Breast epithelium (tissue), 4 donors: ENCODE results near the gene GSTP1. TPM values are rescaled to one million over a fixed set of nuclear protein-coding genes. Genes with fewer than 3 reads are reported as not detected.
"Not testable (repeated sequence)": the region's sequence is repeated elsewhere in the genome, so short reads cannot be mapped to it uniquely, and the experiment has no call there.

Source experiments
- DNase-seq, 2 donors: peaks; one replicate each; pipeline ENCODE4 v3.0.0-alpha.2; 2019; ENCODE audit warnings: low spot score in 2 of 2
- H3K27ac ChIP-seq, 2 donors: fragments of 200-600 bp; sonication (generic) in 1 of 2; one replicate each; pipeline ENCODE4 v1.5.1; 2016 to 2019; ENCODE audit warnings: mild to moderate bottlenecking in 1 of 2
- H3K27me3 ChIP-seq, 2 donors: fragments of 200-600 bp; sonication (generic) in 1 of 2; one replicate each; pipeline versions ENCODE4 v1.5.1 to v1.6.0; 2017 to 2019; ENCODE audit warnings: control low read depth in 1 of 2, mild to moderate bottlenecking in 1 of 2
- H3K36me3 ChIP-seq: fragments of 200-600 bp; one replicate; pipeline ENCODE4 v1.5.1; 2019
- H3K4me1 ChIP-seq, 2 donors: fragments of 200-600 bp; sonication (generic); one replicate each; pipeline ENCODE4 v1.5.1; 2016 to 2019; ENCODE audit warnings: control low read depth in 1 of 2
- H3K4me3 ChIP-seq, 3 donors: fragments of 200-600 bp; sonication (generic); 1 replicate in 2 of 3; 2 replicates in 1 of 3; pipeline ENCODE4 v1.5.1; 2016 to 2019; ENCODE audit warnings: mild to moderate bottlenecking in 3 of 3, moderate library complexity in 2 of 3
- H3K9me3 ChIP-seq, 2 donors: fragments of 200-600 bp; sonication (generic) in 1 of 2; one replicate each; pipeline ENCODE4 v1.5.1; 2016 to 2019; ENCODE audit warnings: control low read depth in 1 of 2
- CTCF ChIP-seq, 3 donors: fragments of 450-650 bp; IDR thresholded peaks; one replicate each; pipeline ENCODE4 v1.5.1; 2016 to 2017; ENCODE audit warnings: antibody characterized with exemption in 3 of 3, mild to moderate bottlenecking in 3 of 3, moderate library complexity in 3 of 3
- POLR2A ChIP-seq: fragments of 450-650 bp; IDR thresholded peaks from one replicate; pipeline ENCODE4 v1.6.1; 2016; ENCODE audit warnings: antibody characterized with exemption, mild to moderate bottlenecking, moderate library complexity
- POLR2AphosphoS5 ChIP-seq, 3 donors: sonication (generic); formaldehyde crosslinking; IDR thresholded peaks; one replicate each; pipeline ENCODE4 v1.6.1; 2017; ENCODE audit warnings: antibody characterized with exemption in 3 of 3
- intact Hi-C: fragments of 100-400 bp; cut with DNase I; formaldehyde crosslinking; loops from one replicate; pipeline ENCODE4 v1.15.1; 2023; ENCODE audit warnings: low total_unique reads
- total RNA-seq, 3 donors: library from RNA; depleted of rRNA; stranded (reverse); fragments of >200 nt; gene quantifications; one replicate each; pipeline ENCODE4 v1.1.0, GENCODE V29; 2016

GSTP1 gene
- total RNA-seq, 3 donors from 2014 or later: 552 to 1,029 (median 1,013) TPM

DNA sequence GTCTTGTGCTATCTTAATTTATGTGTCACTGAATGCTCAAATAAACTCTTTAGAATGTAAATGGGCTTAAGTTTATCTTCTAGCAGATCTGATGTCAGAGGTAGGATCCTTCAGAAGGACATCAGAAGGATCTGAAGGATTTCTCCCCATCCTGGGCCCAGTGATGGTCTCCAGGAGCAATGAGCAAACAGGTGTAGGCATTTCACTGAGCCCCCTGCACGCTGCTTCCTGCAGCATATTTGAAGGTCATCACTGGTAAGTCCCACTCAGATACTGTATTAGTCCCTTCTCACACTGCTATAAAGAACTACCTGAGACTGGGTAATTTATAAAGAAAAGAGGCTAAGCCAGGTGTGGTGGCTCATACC lies 4.5 kb downstream of the GSTP1 start:
- no peak for DNase-seq
- no peaks in the 10 kb centered on the region for H3K36me3 ChIP-seq
- no peaks in the 10 kb centered on the region for H3K27me3 ChIP-seq
- no peaks in the 10 kb centered on the region for H3K9me3 ChIP-seq
- H3K4me3 ChIP-seq: no peak overlapping the region
- no peak overlapping the region for H3K27ac ChIP-seq
- H3K4me1 ChIP-seq: no peaks in the 10 kb centered on the region
- TF ChIP-seq POLR2A (no peak), CTCF (IDR thresholded peaks at IDR 0.05) (no peak), POLR2AphosphoS5 (IDR thresholded peaks at IDR 0.05) (no peak)
- intact Hi-C loops: no loop called here

- H3K27ac ChIP-seq, H3K9me3 ChIP-seq, H3K36me3 ChIP-seq: not testable (repeated sequence)
These were observed 5.3 kb downstream of the GSTP1 start for GRCh38 chr11:67588899-67589415.

DNA sequence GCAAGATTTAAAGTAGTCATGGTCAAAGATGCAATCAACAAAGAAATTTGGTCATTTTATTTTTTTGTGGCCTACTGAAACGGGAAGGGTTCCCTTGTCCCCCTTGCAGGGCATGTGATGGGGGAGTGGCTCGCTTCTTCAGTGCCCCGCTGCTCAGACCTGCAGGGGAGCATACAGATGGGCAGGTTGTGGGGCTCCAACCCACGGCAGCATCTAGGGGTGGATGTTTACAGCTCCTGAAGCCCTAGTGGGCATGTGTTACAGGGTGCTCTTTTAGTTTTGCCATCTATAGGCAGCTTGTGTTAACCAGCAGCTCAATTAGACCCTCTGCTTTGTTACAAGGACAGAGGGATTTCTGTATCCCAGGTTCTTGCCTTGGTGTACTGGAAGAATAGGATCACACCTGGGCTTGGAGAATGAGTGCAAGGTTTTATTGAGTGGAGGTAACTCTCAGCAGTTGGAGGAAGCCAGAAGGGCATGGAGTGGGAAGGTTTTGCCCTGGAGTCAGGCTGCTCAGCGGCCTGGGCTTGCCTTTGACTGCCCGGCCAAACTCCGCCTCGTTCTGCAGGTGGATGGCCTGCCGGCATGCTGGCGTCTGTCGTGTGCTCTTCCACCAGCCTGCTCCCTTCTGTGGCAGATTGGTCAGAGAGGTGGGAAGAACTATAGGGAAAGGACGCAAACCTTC lies 9.4 kb downstream of the GSTP1 start:
- intact Hi-C loops: no loop called here
- Histone ChIP-seq H3K9me3 (no peaks in the 10 kb centered on the region), H3K27me3 (no peaks in the 10 kb centered on the region), H3K4me3 (no peak overlapping the region), H3K27ac (no peak overlapping the region), H3K4me1 (no peaks in the 10 kb centered on the region), H3K36me3 (no peaks in the 10 kb centered on the region)
- no peak for DNase-seq
- TF ChIP-seq POLR2AphosphoS5 (IDR thresholded peaks at IDR 0.05): no peak
- TF ChIP-seq POLR2A: no peak
- TF ChIP-seq CTCF (IDR thresholded peaks at IDR 0.05): no peak

More at GRCh38 chr11:67588899-67589415, 5.3 kb downstream of the GSTP1 start:
- H3K4me1 ChIP-seq, DNase-seq, H3K27me3 ChIP-seq, H3K4me3 ChIP-seq, intact Hi-C loops: not testable (repeated sequence)

DNA sequence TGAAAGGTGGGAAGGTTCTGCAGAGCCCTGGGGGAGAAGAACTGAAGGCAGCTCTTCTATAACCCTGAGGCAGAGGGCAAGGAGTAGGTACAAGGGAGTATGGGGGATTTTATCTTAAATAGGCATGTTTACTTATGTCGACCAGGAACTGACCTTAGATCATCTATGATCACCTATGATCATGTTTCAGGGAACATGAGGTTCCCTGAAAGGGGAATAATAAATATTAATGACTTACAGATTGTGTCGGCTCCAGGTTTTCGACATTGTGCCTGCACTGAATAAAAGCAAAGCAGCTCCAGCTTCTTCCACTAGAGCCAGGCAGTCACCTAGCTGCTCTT lies 9.9 kb downstream of the GSTP1 start:
- Histone ChIP-seq H3K9me3 (no peaks in the 10 kb centered on the region), H3K27me3 (no peaks in the 10 kb centered on the region), H3K36me3 (no peaks in the 10 kb centered on the region), H3K4me1 (no peaks in the 10 kb centered on the region), H3K27ac (no peak overlapping the region), H3K4me3 (no peak overlapping the region)
- intact Hi-C loops: no loop called here
- TF ChIP-seq POLR2A: no peak
- TF ChIP-seq CTCF (IDR thresholded peaks at IDR 0.05): no peak
- no peak for TF ChIP-seq POLR2AphosphoS5 (IDR thresholded peaks at IDR 0.05)
- no peak for DNase-seq

DNA sequence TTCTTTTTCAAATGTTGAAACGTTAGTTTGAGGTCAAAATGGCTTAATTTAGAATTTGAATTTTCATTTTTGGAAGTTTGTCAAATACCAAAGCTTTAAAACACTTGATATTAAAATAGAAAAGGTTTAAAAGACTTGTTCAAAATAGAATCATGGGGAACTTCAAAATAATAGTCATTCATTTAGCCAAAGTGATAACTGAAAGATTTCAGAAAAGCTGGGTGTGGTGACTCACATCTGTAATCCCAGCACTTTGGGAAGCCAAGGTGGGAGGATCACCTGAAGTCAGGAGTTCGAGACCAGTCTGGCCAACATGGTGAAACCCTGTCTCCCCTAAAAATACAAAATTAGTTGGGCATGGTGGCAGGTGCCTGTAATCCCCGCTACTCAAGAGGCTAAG lies 10.9 kb downstream of the GSTP1 start:
- no peaks in the 10 kb centered on the region for H3K36me3 ChIP-seq
- no peaks in the 10 kb centered on the region for H3K27me3 ChIP-seq
- intact Hi-C loops: no loop called here
- TF ChIP-seq CTCF (IDR thresholded peaks at IDR 0.05) (no peak), POLR2AphosphoS5 (IDR thresholded peaks at IDR 0.05) (no peak), POLR2A (no peak)
- no peak overlapping the region for H3K4me3 ChIP-seq
- no peak overlapping the region for H3K27ac ChIP-seq
- H3K9me3 ChIP-seq: no peaks in the 10 kb centered on the region
- no peak for DNase-seq
- H3K4me1 ChIP-seq: no peaks in the 10 kb centered on the region
